Measurements from ENCODE around the gene RRP9.
A peak's percentile ranks its signal among the peaks of the same experiment; 100 is the strongest.

RRP9 gene

DNA sequence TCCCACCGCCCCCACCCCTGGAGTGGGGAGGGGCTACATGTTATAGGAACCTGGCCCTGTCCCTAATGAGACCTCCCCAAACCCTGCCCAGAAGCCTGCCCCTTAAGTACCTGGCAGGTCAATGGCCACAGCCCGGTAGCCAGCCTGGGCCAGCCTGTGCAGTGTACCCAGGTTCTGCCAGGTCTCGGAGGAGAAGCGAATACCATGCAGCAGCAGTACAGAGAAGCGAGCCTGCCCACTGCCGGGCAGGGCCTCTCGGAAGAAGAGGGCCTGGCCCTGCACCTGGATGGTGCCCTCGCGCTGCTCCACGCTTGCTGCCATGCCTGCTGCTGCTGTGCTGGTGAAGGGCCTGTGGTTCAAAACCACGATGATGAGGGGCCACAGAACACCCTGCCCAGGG lies 29.6 kb upstream of the RRP9 start:
- DNase-seq (ENCODE audit: low spot score) = no peak

DNA sequence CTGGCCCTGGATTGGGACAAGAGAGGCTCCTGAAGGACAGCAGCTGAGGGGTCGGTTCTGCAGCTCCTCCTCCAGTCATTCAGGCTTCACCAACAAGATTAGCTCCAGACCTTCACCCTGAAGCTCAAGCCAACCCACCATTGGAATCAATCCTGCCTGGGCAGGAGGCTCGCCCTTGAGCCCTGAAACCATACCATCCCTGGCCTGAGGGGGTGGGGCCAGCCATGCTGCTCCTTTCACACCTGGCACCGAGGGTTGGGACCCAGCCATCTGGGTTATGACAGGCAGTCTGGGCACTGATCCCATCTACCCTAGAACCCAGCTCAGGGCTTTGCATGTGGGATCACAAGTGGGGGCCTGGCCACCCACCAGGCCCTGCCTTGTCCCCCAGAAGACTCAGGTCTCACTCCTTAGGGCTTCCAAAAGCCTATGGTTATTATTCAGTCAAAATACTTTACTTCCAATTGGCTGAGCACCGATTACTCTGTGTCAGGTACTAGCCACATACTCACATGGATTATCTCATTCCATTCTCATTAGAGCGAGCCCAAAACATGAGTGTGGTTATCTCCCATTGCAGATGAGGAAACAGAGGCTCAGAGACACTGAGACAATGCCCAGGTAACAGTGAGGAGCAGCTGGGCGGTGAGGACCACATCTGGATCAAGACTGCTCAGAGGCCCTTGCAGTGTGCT lies 29.0 kb upstream of the RRP9 start:
- DNase-seq (ENCODE audit: low spot score) = no peak

DNA sequence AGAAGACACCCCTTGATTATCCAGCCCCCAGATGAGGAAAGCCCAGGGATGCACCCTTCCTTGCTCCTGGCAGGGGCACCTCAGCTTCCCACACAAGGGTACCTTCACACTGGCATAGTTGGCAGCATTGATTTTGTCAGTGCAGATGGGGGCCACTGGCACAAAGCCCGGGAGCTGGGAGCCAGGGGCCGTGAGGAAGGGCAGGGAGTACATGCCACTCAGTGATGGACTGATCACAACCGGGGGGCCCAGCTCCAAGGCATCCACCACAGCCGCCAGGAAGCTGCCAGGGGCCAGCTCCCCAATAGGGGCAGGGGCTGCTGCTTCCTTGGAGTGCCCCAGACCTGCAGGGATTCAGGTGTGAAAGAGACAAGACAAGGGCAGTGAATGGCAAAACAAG lies 28.1 kb upstream of the RRP9 start:
- no peak for DNase-seq (ENCODE audit: low spot score)

DNA sequence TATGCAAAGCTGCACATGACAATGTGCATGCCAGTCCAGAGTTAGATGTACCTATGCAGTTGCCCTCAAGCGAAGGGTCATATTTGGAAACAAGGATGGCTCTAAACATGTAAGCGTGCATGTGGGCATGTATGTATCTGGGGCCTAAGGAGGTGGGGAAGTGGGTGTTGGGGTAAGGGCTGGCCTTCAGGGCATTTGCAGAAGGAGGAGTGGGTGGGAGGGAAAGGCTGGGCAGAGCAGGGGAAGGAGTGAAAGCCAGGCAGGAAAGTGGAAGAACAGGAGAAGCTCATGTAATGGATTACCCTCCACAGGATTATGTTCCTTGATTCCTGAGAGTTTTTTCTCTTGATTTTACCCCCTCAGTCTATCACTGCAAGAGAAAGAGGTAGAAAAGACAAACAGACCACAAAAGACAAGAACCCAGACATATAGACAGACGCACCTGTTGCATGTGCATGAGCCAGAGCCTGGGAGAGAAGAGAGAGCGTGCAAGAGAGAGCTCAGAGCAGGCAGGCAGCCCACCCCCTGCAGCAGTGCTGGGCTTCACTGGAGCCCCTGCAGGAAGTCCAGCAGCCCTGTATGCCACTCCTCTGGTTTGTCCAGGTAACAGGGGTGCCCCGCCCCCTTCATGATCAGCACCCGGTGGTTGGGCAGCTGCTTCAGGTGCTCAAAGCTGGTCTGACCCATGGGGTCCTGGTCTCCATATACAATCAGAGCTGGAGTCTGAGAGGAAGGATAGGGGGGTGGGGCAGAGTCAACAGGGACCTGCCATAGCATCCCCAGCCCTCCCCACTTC lies 27.4 kb upstream of the RRP9 start:
- no peak for DNase-seq (ENCODE audit: low spot score)

DNA sequence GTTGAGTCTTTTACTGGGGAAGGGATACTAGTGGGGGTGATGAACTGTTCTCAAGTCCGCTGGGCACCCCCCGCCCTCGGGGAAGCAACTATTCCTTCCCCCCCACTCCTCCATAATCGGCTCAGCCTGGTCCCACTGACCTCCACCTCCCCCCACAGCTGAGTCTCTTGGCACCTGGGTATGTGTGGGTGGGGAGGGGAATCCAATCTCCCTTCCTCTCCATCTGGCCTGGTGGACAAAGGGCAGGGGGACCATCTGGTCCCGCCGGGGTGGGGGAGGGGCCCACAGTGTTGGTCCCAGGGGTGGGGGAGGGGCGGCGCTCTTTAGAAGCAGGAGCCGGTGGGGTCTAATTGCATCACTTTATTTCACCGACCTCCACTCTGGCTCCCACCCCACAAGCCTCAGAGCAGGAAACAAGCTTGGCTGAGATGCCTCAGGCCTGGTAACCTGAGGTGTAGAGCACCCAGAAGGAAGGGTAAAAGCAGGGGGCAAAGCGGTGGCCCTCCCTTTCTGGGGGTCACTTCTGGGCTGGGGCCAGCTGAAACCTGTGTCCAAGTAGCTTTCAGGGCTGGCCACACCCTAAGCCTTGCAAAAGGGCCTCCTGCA lies 26.6 kb upstream of the RRP9 start:
- DNase-seq (ENCODE audit: low spot score) = peak; percentile 67

DNA sequence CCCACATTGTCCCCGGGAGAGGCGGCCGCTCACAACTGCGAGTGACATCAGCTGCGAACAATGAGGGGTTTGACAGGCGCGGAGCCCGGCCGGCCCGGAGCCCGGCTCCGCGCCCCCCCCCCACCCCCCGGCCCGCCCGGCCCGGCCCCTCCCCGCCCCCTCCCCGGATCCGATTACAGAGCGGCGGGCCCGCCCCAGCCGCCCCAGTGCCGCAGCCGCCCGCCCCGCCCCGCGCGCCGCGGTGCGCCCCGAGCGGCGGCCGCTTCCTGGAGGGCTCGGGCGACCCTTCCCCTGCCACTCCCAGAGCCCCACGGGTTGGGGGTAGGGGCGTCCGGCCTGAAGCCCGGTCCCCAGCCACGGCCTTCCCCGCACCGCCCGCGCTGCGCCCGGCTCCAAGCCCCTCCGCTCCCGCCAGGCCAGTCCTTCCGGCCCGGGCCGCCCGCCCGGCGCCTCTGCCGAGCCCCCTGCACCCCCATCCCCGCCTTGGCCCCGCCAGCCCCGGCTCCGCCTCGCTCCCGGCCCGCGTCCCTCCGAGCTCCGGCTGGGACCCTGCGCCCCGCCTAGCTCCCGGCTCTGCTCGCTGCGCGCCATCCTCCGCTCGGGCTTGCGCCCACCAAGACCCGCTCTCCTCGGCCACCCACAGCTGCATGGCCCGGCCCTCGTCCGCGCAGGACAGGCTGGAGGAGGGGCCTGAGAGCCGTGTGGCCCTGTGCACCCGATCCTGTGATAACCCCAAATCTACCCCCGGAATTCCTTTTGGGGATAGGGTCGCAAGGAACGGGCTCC lies 25.9 kb upstream of the RRP9 start, which contains the start of gene PCBP4:
TSS of gene PCBP4 (minus strand) at position 71 of the 786 bp plus-strand sequence. CDS start 6,214 bp downstream, outside the sequence.
- peak; percentile 89 for DNase-seq (ENCODE audit: low spot score)

DNA sequence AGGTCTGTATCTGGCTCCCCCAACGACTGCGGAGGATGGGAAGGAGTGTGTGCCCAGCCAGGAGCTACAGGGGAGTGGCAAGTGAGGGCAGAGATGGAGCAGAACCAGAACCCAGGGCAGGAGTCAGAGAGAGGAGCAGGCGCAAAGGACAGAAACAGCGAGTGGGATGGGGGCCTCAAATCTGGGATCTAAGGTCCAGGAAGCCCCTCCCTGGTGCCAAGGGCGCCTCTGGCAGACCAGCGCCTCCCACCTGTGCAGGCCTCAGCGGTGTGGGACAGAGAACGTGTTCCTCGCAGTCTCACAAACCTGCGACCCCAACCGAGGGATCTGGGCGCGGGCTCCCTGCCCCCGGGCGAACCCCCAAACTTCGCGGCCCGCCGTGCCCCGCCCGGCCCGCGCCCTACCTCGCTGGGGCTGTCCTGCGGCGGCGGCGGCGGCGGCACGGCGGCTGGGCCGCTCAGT lies 25.2 kb upstream of the RRP9 start:
- no peak for DNase-seq (ENCODE audit: low spot score)

DNA sequence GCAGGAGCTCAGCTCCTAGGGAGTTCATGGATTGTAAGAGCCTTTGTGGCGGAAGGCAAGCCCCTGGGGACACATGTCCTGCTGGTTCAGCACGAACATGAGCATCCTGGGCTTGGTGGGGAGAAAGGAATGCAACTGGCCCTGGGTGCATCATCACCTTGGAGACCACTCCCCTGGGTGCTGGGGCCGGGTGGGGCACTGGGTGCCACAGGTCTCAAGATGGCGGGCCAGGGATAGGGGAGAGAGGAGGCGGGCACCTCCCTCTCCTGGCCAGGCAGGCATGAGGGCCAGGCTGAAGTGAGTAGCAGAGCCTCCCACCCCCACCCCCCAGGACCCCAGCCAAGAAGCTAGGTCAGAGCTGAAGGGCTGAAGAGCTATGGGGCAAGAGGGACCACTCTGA lies 24.8 kb upstream of the RRP9 start:
- DNase-seq (ENCODE audit: low spot score) = peak; percentile 66

DNA sequence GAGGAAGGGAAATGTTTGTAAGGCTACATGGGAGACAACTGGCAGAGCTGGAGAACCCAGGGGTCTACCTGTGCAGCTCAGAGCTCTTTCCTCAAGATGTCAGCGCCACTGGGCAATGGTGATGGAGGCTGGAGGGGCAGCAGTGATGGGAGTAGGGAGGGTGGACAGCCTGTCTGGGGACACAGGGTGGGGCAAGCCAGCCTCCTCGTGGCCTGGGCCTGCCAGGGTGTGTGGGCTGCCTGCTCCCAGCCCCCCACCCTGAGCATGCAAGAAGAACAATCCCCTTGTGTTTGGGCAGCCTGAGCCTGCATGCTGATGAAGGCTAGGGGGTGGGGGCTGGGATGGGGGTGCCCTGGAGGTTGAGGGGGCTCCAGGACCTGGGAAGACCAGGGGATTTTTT lies 24.3 kb upstream of the RRP9 start:
- DNase-seq (ENCODE audit: low spot score) = no peak

DNA sequence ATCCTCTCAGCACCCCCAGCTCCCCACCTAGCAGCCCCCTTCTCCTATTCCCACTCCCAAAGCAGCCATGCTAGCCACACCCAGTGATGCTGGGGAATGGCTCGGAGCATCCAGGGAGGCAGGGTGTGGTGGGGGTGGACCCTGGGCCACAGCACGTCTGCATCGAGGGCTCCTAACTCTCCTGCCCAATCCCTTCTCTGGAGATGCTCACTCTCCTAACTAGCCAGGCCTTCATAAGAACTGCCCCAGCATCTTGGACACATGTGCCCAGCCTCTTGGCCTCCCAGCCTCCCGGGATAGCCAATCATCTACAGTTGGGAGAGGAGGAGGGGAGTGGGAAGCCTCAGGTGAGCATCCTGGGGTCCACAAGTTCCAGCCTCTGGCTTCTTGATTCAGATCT lies 22.8 kb upstream of the RRP9 start:
- no peak for DNase-seq (ENCODE audit: low spot score)

DNA sequence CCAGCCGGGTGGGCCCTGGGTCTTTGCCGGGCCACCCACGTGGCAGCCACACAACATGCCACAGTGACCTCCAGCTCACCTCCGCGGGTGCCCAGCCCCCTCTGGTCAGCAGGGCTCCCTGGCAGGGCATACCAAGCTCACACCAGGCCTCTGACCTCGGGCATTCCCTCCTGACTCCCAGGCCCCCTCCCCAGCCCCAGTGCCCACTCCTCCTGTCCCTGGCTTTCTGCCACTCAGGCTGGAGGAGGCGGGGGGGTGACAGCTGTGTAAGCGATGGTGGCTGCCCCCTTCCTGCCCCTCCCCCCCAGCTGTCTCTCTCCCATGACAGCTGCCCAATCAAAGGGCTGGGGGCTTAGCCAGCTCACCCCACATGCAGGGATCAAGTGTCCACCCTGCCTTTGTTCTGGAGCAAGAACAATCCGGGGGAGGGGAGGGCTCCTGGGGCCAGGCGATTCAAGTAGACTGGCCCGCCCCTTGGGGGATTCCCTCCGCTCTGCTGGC lies 22.3 kb upstream of the RRP9 start:
- DNase-seq (ENCODE audit: low spot score) = peak; percentile 67

DNA sequence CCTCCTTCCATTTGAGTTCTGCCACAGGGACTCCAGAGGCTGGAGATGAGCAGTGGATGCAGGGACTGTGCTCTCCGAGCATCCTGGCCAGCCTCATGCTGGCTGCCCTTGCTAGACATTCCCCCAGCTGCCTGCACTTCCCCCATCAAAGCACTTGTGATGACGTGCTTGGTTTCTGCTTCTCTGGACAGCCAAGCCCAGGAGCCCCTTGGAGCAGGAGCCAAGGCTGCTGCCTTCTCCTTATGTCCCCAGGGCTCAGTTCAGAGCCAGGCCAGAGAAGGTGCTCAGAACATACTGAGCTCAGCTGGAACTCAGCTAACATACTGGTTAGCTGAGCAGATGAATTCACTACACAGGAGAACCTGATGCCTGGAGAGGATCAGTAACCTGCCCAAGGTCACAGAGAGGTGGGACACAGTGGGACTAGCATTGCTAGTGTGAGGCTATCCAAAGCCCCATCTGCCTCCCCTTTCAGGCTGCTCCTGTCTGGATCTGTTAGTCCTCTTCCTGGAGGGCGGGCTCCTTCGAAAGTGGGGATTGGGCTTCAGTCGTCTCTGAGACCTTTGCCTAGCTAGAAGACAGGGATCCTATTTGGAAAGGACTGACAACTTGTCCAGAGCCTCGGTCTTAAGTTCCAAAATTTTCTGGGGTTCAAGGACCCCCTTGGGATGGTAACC lies 21.3 kb upstream of the RRP9 start:
- no peak for DNase-seq (ENCODE audit: low spot score)

DNA sequence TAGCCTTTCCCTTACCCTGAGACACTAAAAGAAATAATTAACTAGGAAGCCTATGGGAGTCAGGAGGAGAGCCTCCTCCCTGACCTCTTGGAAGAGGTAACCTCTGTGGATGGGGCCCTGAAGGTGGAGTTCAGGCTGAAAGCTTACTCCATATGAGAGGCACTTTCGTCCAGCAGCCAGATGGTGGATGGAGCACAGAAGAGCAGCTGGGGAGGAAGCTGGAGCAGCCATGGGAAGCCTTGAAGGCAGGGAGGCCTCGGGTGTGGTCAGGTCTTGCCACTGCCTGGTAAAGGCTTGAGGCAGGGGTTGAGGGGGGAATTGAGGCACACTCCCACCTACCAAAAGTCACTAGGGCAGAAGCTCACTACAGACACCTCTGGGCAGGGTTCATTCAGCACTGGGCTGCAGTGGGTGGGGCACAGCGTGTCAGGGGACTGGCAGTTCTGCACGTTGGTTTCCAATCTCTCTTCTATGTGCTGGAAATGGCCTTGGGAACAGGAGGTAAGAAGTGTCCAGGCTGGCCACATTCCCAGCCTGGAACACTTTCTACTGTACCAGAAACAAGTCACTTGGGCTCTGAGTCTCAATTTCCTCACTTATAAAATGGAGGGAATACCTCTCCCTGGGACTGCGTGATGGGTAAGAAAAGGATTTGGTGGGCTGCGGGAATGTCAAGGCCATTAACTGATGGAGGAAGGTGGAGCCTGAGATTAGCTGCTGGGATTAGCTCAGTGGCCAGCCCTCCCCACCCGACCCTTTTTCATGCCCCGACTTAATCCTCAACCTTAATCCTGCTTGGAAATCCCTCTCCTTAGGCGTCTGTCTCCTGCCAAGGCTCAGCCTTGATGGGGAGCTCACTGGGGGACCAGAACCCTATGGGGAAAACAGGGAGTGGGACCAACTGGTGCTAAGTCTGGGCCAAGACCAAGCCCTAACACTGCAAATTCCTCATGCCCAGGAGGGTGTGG lies 20.2 kb upstream of the RRP9 start:
- peak; percentile 90 for DNase-seq (ENCODE audit: low spot score)

DNA sequence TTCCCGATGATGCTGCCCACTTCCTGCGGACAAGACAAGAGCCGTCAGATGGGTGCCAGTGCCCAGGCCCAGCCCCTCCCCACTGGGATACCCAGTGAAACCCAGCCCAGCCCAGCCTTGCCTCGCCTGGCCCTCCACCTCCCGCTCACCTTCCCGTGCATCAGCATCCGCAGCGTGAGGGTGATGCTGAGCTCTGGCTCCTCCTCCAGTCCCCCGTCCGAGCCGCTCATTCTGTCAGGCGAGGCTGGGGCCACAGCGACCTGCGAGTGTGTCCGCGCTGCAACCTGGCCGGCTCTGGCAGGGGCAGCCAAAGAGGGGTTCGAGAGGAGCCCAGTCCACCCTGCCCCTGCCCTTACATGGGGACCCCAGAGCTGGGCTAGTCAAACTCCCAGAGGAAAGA lies 19.3 kb upstream of the RRP9 start:
- DNase-seq (ENCODE audit: low spot score) = no peak

DNA sequence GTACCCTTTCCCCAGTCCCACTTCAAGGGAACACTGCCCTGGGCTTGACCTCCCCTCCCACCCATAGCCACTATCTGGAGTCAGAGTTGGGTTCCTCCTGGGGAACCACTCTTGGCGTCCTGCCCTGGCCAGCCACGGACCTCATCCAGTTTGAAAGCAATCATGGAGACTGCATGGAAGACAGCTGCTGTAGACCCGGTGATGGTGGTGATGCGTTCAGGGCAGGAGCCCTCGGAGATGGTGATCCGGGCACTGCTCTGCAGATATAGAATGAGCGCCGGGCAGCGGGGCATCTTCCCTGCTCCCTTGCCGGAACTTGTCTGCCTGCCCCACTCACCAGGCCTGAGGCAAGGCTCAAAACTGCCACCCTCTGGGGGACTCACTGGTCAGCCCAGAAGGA lies 18.7 kb upstream of the RRP9 start:
- no peak for DNase-seq (ENCODE audit: low spot score)

DNA sequence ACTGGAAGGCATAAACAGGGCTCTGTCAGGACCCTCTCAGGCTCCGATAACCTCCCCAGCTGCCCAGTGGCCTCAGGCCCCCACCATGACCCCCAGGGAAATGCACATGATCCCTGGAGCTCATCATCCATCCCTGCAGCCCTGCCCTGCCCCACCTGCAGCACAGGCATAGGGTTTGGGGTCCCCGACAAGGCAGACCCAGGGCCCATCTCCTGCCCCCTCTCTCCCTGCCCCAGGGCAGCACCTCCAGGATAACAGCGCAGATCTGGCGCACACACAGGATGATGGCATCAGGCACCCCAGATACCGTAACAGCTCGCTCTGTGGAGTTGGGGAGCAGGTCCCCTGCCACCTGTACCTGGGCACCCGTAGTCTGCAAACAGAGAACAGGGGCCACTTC lies 17.9 kb upstream of the RRP9 start:
- no peak for DNase-seq (ENCODE audit: low spot score)

DNA sequence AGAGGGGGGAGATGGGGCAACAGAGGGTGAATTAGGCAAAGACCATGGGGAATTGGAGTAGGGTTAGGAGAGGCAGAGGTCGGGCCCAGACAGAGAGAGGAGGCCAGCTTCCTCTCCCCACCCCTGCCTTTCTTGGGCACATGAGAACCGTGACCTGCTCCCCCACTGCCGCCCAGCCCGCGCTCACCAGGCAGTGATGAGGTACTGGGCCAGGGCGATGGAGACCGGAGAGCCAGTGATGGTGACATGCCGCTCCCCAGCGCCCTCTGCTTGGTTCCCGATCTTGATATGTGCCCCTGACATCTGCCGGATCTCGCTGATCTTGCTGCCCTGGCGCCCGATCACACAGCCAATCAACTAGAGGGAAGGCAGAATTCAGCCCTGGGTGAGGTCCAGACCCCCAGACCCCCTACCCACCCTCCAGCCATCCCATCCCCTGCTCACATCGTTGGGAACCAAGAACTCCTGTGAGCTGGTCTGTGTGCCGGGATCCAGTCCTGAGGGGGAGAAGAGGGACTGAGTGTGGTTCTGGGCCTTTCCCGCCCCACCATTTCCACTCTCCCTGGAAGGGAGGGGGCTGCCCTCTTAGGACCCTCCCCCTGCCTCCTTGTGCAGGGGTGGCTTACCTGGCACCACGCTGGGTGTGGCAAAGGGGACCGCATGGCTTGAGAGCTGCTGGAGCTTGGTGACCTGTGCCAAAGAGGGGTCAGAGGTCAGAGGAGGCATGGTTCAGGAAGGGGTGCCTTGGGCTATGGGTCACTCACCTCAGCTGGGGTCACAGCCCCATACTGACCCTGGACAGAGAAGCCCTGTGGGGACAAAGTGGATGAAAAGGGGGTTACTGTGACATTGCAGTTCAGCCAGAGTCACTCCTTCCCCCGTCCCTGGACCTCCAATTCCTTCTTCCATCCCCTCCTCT lies 17.2 kb upstream of the RRP9 start:
- no peak for DNase-seq (ENCODE audit: low spot score)

DNA sequence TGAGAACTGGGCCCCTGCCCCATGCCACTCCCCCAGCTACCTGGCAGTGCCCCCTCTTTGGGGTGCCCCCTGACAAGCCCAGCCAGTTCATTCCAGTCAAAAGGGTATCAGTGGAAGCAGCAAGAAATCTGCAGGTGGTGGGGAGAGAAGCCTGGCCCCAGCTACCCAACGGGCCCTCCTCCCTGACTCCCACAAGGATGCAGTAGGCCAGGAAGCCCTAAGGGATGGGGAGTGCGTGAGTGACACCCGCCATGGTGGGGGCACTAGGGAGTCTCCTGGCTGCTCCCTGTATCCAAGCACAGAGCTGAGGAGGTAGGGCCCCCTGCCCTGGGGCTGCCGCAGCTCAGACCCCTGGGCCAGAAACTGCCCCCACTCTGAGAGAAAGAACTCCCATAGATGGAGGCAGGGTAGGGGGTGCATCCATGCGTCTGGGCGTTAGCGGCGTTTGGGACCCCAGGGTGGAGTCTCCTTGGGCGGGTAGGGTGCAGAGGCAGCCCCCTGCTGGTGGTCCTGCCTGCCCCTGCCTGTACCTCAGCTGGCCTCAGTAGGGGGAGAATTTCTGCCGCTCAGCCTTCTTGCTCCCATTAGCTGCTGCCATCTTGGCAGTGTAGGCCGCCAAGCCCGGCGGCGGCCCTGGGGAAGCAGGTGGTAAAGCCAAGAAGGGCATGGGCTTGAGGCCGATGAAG lies 16.0 kb upstream of the RRP9 start:
- DNase-seq (ENCODE audit: low spot score) = no peak

All from D341Med (cell line).